AG09319 (cell line): ENCODE data around the gene FHIT.
A peak's percentile ranks its signal among the peaks of the same experiment; 100 is the strongest.

Experiments used
- DNase-seq: peaks from one replicate; pipeline ENCODE4 v3.0.0-alpha.2; 2010; ENCODE audit warnings: low read depth; ENCODE audit errors: extremely low read depth
- CTCF ChIP-seq: IDR thresholded peaks from 2 replicates; pipeline ENCODE4 v1.5.1; 2011; ENCODE audit warnings: low read depth, mild to moderate bottlenecking, inconsistent platforms, low read length, moderate library complexity

Gene FHIT

GRCh38 chr3:60598671-60599070 is 652.6 kb downstream of the FHIT start:
- no peak for TF ChIP-seq CTCF
- DNase-seq, result no peak

DNA sequence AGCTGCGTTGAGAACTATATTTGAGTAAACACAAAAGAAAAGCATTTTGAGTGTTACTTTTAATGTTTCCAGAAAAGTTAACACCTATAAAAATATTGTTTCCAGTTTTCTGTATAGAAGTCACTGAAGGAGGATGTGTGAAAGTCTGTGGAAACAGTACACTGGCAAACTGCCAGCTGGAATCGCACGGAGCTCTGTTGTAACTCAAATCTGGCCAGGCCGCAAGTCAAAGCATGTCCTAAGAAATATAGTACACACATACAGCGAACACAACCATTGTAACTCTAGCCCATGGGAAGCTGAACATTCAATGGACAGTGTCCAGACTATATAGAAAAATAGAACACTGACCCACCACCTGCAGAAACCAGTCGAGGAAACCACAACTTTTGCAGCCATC is 657.2 kb downstream of the FHIT start:
- DNase-seq, result no peak
- no peak for TF ChIP-seq CTCF

DNA sequence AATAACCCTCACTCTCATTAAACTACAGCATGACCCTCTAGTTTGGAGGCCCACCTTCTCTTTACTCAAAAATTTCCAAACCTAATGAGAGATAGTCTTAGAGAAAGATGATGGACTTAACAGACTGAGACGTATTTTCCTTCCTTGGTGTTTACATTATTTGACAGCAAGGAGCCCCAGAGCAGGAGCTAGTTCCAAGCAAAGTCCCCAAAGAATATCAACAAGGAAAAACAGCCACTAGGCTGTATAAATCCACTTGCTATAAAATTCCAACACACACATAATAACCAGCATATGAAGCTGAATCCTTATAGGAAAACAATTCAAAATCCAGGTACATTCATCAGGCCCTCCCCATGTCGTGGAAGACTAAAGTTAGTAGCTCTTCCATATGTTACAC is 660.0 kb downstream of the FHIT start:
- TF ChIP-seq CTCF, result no peak
- no peak for DNase-seq

DNA sequence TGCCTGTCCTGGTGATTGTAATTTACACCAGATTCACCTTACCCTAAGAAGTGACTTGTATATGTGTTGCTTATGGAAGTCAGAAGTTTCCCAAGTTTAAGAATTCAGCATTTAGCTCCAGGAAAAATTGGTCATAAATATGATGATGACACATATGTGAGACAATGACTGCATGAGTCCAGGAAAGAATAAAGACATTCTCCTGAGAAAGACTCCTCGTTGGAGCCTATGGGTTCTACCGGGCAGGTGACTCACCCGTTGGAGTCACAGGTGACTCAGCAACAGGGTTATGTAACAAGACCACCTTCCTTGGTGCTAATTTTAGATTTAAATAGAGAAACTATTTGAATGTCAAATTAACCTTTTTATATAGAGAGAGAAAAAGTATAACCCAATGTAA is 662.4 kb downstream of the FHIT start:
- no peak for DNase-seq
- TF ChIP-seq CTCF, result no peak

DNA sequence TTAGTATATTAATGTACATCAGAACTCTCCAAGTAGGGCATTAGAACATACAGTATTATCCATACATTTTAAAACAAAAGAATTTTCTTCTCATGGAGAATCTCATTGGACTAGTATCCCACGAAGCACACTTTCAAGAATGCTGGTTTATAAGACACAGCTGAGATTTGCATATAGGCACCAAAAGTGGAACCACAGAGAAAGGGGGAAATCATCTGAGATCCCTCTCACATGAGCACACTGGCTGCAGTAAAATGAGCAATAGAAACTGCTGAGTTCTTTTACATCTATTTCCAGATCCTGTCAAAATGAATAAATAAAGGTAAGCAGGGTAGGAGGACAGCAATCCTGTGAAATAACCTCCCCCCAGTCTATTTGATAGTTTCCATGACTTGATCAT is 665.3 kb downstream of the FHIT start:
- no peak for DNase-seq
- no peak for TF ChIP-seq CTCF

GRCh38 chr3:60584250-60584649 is 667.0 kb downstream of the FHIT start:
- no peak for TF ChIP-seq CTCF
- no peak for DNase-seq

GRCh38 chr3:60582288-60582687 is 669.0 kb downstream of the FHIT start:
- DNase-seq, result no peak
- TF ChIP-seq CTCF, result peak; percentile 10; the same call in 1 of the 2 replicates
